HFF-Myc (cell line): ENCODE measurements around the gene IL1RL2.

Source experiments
- DNase-seq: peaks from one replicate; pipeline ENCODE4 v3.0.0-alpha.2; 2011; ENCODE audit warnings: low read depth; ENCODE audit errors: extremely low read depth
- H3K4me3 ChIP-seq: replicated peaks from 2 replicates; pipeline ENCODE4 v1.5.1; 2011; ENCODE audit warnings: low read depth, mild to moderate bottlenecking, control low read depth, low read length
- CTCF ChIP-seq: IDR thresholded peaks from 2 replicates; pipeline ENCODE4 v1.5.1; 2012; ENCODE audit warnings: mild to moderate bottlenecking, low read depth, low read length, control low read depth; ENCODE audit errors: missing control alignments

The IL1RL2 gene

GRCh38 chr2:102186791-102187495 is at the start of gene IL1RL2:
TSS of gene IL1RL2 (plus strand) at chr2:102187023. CDS start at chr2:102187868, 845 bp downstream.
- no peak for TF ChIP-seq CTCF
- no peak for DNase-seq
- 0 out of 2 replicates have a peak within 1 kb of the TSS, but pooled peaks have one; percentile 0 for H3K4me3 ChIP-seq

- no peak overlapping the region for H3K4me3 ChIP-seq
- TF ChIP-seq CTCF, result no peak
- no peak for DNase-seq
Observed at GRCh38 chr2:102137138-102137537, 49.7 kb upstream of the IL1RL2 start.

- DNase-seq, result no peak
- no peak for TF ChIP-seq CTCF
- no peak overlapping the region for H3K4me3 ChIP-seq
Observed at GRCh38 chr2:102138331-102138730, 48.5 kb upstream of the IL1RL2 start.

GRCh38 chr2:102139851-102140250 is 47.0 kb upstream of the IL1RL2 start:
- TF ChIP-seq CTCF, result no peak
- no peak for DNase-seq
- H3K4me3 ChIP-seq, result no peak overlapping the region

GRCh38 chr2:102140377-102140776 is 46.4 kb upstream of the IL1RL2 start:
- H3K4me3 ChIP-seq, result no peak overlapping the region
- DNase-seq, result no peak
- TF ChIP-seq CTCF, result no peak

- DNase-seq, result peak; percentile 93
- peak overlapping the region; percentile 56 for H3K4me3 ChIP-seq
- no peak for TF ChIP-seq CTCF
Observed at GRCh38 chr2:102141011-102141943, 45.5 kb upstream of the IL1RL2 start.
